Epidermal melanocyte (primary cell): ENCODE results near the gene PPME1.
"Not testable (repeated sequence)": the region's sequence is repeated elsewhere in the genome, so short reads cannot be mapped to it uniquely, and the experiment has no call there.

Experiments
- DNase-seq: peaks from one replicate; pipeline ENCODE4 v3.0.0; 2011; ENCODE audit warnings: low spot score; ENCODE audit not compliant: insufficient read length

The PPME1 gene, protein sequence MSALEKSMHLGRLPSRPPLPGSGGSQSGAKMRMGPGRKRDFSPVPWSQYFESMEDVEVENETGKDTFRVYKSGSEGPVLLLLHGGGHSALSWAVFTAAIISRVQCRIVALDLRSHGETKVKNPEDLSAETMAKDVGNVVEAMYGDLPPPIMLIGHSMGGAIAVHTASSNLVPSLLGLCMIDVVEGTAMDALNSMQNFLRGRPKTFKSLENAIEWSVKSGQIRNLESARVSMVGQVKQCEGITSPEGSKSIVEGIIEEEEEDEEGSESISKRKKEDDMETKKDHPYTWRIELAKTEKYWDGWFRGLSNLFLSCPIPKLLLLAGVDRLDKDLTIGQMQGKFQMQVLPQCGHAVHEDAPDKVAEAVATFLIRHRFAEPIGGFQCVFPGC

DNA sequence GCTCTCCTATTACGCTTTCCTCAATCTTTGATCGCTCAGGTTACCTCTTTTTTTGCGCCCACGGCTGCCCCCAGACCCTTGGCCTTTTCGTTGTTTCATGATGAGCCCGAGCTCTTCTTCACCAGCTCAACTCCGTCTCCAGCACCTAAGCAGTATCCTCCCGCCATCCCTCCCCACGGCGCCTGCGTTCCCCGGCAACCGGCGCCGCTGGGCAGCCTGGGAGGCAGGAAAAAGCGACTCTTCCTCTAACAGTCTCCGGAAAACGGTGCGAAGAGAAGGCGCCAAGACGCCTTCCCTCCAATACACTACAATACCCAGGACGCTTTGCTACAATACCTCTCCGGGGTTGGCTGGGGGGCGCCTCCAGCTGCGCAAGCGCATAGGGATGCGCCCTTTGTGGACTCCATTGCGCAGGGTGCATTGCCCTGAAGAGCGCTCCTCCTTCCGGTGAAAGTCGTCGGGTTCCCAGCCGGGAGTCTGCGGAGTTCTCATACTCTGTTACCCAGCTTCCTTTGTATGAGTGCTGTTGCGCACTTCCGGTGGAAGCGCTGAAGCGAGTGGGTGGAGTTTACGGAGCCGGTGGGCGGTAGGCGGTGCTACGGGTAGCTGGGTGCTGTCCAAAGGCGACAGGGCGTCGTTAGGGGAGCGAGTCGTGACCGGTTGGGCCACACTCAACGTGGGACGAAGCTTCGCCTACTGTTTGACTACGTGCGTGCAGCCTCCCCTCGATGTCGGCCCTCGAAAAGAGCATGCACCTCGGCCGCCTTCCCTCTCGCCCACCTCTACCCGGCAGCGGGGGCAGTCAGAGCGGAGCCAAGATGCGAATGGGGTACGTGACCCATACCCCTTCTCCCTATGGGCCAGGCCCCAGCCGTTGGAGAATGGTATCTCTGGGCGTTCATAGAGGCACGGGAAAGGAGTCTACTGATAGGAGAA is at the start of gene PPME1, which contains the start of gene C2CD3:
PPME1 (plus strand) TSS at position 596 of the 936 bp plus-strand sequence; CDS start at position 729, 133 bp downstream.
C2CD3 (minus strand) TSS at position 309 of the 936 bp plus-strand sequence; CDS start at position 99, 210 bp downstream.
- peak; percentile 88 for DNase-seq

DNA sequence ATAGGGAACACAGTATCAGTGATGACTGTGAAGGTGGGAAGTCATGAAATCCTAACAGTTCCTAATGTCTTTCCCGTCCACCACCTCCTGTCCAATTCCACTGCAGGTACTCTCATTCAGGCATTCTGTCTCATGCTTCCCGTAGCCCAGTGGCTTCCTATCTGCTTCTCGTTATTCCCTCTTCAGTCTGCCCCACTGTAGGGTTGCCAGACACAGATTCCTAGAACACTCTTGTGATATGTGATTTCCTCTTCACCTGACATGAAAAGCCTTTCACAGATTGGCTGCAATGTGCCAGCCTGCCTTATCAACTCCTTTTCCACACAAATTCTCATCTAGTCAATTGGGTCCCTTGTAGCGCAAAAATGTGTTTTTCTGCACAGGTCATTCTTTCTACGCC is 49.3 kb upstream of the PPME1 start:
- no peak for DNase-seq

DNA sequence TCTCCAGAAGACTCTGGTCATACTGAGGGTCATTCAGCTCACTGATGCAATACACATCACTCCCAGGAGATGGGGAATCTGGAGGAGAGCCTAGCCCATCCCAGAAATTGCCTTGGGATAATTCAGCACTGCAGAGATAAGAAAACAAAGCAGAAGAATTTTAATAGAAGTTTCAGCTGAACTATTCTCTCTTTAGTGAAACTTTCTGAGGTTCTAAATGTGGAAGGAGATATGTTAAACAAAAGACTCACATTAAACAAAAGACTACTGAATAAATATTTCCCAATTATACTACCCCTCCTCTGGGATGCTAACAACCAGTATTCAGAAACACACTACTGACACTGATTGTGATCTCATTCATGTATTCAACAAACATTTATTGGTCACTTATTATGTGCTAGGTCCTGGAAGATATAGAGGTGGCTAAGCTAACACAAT is 48.1 kb upstream of the PPME1 start:
- no peak for DNase-seq

DNA sequence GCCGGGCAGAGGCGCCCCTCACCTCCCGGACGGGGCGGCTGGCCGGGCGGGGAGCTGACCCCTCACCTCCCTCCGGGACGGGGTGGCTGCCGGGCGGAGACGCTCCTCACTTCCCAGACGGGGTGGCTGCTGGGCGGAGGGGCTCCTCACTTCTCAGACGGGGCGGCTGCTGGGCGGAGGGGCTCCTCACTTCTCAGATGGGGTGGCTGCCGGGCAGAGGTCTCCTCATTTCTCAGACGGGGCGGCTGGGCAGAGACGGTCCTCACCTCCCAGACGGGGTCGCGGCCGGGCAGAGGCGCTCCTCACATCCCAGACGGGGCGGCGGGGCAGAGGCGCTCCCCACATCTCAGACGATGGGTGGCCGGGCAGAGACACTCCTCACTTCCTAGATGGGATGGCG is 42.0 kb upstream of the PPME1 start:
- DNase-seq: not testable (repeated sequence)

DNA sequence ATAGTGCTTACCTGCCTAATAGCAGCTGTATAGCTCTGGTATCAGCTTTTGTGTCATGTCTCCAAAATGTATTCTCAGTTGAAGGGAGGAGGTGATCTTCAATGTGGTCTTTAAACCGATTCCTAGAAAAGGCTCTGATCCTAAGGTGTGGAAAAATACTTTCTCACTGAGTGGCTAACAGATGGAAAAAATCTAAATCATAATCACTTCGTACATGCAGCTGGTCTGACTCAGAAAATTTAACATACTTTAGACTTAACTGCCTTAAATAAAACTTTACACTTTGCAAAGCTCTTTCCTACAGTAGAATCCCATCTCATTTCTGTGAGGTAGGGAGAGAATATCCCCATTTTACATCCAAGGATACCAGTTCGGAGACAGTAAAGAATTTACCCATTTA is 38.3 kb upstream of the PPME1 start:
- no peak for DNase-seq

DNA sequence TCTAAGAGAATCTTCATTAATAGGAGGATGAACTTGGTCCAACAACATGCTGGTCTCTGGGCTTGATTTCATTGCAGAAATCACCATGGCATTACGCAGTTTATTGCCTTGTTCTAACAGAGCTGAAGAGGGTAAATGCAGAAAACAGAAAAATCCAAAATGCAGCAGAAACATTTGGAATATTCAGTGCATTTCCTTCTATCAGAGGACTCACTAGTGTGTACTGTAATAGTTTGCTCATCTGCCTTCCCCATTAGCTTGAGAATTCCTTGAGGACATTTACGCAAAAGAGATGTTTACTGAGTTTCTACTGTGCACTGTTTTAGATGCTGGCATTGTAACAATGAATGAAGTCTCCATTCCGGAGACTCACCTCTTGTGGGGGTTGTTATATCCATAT is 37.7 kb upstream of the PPME1 start:
- no peak for DNase-seq

DNA sequence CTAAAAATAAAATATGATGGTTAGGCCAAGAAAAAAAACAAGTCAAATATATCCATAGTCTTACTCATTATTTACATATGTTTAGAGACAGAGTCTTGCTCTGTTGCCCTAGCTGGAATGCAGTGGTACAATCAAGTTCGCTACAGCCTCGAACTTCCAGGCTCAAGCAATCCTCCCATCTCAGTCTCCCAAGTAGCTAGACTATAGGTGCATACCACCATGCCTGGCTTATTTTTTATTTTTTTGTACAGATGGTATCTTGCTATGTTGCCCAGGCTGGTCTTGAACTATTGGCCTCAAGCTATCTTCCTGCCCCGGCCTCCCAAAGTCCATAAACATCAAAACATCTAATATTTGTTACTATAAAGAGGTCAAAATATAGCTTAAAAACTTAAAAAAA is 36.4 kb upstream of the PPME1 start:
- DNase-seq: no peak

DNA sequence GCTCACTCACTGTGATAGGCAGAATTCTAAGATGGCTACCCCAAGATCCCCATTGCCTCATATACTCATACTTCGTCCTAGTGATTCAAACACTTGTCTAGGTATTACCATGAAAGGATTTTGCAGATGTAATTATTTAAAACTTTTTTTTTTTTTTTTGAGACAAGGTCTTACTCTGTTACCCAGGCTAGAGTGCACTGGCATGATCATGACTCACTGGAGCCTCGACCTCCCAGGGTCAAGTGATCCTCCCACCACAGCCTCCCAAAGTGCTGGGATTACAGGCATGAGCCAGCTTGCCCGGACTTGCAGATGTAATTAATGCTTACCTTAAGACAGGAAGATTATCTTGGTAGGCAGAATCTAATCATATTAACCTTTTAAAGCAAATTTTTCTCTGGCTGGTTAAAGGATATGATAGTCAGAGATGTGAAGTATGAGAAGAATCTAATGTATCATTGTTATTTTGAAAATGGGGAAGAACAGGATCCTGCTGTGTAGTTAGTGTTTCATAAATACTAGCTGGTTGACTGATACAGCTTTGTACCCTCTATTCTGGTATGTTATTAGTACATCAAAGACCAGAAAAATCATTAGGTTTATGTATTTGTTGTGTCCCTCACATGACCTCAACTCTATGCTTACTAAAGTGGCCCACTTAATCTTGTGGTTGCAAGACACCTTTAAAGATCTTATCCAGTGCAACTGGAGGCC is 35.8 kb upstream of the PPME1 start:
- DNase-seq: no peak

DNA sequence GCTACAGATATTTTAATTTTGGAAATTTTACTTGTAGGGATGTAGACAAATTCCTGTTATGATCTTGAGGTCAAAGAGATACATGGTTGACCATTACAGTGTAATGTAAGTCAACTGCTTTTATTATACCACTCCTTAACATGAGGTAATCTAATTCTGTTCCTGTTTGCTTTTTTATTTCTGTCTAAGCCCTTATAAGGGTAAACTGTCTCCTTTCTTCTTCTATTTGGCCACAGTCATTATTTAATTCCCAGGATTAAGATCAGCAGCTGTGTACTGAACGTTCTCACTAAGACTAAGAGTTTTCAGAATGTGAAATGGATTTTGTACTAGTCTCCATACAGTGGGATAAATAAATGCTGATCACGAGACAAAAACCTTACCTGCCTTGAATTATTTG is 33.1 kb upstream of the PPME1 start:
- no peak for DNase-seq

DNA sequence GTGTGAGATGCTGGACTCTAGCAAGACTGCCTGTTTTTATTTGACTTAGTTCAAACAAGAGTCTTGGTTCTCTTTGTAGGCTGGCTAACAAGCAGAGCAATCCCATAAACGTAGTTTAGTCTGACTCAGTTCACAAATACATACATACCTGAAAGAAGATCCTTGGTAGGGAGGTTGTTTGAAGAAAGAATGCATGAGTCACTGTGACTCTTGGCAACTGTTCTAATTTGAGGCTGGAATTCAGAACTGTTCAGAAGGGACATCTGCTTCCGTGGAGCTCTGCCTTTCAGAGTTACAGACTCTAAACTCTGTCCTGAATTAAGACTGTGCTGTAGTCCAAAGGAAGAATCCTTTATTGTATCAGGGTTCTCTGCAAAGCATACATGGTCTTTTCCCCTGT is 32.5 kb upstream of the PPME1 start:
- peak; percentile 33 for DNase-seq

DNA sequence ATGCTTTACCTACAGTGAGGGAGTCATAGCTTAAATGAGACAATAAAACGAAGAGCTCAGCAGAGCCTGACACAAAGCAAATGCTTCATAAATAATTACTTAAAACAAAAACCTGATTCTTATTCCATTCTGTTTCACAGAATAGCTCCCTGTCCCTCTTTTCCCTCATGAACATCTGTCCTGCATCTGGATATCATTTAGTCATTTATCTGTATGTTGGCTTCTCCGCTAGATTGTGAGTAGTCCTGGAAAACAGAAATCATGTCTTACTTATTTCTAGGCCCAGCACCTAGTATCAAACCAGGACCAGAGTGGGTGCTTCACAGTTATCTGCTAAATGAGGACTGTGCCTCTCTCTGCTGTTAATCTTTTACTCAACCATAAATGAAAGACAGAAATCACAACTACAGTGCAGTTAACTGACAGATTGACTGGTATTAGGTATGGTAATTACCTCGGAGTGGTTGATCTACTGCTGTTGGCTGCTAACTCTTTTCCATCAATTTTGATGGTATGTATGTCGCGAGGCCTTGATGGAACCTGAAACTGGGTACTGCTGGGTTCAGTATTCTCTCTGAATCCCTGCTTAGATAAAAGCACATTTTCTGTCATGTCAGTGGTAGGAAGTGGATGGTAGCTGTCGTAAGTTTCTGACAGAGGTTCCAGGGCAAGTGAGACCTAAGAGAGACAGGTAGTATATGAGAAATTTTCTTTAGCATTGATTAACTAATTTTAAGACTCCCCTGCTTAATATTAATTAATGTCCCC is 31.8 kb upstream of the PPME1 start:
- DNase-seq: no peak

DNA sequence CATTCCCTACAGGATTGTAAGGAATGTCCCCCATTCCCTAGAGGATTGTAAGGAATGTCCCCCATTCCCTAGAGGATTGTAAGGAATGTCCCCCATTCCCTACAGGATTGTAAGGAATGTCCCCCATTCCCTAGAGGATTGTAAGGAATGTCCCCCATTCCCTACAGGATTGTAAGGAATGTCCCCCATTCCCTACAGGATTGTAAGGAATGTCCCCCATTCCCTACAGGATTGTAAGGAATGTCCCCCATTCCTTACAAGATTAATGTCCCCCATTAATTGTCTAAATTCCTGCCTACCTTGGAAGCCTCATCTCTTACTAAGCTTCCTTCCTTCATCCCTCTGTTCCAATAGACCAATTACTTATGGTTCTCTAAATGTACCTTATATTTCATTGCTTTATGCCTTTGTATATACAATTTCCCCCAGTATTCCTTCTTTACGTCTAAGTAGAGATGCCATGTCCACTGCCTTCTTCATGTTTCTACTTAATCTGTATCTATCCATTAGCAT is 31.1 kb upstream of the PPME1 start:
- not testable (repeated sequence) for DNase-seq

DNA sequence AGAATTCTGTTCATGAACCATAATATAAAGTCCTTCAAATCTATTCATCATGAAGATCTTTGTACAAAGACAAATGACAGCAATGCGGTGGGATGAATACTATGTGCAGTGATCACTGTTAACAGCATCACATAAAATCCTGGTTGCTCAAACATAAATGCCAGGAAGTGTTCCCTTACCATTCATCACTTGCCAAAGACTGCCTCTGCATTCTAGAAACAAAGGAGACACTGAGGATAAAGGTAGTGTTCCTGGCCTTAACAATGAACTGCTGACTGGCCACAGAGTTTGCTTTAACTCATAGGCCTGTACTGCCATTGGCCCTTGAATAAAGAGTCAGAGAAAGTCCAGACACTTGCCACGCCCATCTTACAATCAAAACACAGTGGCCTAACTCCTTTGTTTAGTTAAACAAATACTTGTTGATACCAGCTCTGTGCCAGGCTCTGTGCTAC is 29.8 kb upstream of the PPME1 start:
- DNase-seq: no peak

DNA sequence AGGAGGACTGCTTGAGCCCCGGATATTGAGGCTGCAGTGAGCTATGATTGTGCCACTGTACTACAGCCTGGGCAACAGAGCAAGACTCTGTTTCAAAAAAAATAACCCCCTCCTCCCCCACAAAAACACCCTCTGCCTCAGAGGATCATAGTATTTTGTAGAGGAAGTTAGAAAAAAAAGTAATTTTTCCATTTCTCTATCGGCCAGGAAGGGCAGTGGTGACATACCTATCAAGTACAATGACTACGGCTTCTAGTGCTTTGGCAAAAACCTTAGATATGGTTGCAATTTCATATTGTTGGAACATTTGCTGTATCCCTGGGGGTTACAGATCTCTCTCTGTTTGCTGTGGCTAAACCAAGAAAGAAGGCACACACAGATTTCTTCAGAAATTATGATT is 29.2 kb upstream of the PPME1 start:
- no peak for DNase-seq

DNA sequence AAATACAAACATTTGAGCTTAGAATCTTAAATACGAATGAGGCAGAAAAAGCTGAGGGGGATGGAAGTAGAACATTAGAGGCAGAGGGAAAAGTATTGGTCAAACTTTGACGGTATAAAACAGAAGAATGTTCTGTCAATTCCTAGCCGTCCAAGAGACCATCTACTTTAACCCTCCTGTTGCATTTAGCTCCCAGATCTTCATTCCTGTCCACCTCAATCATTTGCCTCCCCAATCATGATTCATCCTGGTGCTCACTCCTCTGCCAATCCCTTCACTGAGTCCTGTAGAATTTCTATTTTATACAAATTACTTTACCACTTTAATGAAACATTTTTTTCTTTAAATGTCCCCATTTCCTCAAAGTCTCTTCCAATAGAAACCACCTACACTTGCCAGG is 28.5 kb upstream of the PPME1 start:
- DNase-seq: no peak

DNA sequence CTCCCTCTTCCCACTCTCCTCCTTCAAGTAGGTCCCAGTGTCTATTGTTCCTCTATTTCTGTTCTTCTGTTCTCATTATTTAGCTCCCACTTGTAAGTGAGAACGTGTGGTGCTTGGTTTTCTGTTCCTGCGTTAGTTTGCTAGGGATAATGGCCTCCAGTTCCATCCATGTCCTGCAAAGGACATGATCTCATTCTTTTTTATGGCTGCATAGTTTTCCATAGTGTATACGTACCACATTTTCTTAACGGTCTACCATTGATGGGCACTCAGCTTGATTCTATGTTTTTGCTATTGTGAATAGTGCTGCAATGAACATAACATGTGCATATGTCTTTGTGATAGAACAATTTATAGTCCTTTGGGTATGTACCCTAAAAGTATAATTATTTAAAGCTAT is 26.5 kb upstream of the PPME1 start:
- no peak for DNase-seq

DNA sequence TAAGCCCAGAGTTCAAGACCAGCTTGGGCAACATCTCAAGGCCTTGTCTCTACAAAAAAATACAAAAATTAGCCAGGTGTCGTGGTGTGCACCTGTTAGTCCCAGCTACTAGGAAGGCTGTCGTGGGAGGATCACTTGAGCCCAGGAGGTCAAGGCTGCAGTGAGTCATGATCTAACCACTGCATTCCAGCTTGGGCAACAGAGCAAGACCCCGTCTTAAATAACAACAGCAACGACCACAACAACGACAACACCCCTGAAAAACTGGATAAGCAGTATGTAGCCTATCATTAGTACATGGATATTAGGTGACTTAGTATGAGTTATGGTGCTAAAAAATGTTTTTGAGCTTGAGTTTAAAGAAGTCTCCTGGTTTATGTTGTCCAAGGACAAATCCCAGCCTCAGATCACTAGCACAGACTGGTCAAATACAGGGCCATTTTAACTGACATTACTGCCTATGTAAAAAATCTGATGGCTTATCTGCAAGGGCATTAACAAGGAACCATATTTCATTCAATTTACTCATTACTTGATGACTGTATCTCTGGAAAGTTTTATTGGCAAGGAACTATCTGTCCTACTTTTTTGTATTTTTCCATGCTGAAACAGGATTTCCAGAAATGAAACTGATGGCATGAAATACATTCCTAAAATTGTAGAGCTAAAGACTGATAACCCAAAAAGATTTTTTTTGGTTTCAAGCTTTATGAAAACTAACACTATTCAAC is 23.7 kb upstream of the PPME1 start:
- DNase-seq: no peak

DNA sequence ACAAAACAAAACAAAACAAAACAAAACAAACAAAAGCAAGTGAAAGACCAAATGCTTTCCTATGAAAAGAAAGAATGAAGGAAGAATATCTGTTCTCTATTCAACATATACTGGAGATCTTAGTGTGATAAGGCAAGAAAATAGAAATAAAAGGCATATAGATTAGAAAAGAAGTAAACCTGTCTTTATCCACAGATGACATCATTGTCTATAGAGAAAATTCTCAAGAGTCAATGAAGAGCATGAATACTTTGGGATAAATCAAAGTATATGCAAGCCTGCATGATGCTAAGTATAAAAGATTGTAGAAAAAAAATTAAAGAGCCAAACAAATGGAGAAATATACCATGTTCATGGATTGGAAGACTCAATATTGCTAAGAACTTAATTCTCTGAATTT is 17.9 kb upstream of the PPME1 start:
- no peak for DNase-seq

DNA sequence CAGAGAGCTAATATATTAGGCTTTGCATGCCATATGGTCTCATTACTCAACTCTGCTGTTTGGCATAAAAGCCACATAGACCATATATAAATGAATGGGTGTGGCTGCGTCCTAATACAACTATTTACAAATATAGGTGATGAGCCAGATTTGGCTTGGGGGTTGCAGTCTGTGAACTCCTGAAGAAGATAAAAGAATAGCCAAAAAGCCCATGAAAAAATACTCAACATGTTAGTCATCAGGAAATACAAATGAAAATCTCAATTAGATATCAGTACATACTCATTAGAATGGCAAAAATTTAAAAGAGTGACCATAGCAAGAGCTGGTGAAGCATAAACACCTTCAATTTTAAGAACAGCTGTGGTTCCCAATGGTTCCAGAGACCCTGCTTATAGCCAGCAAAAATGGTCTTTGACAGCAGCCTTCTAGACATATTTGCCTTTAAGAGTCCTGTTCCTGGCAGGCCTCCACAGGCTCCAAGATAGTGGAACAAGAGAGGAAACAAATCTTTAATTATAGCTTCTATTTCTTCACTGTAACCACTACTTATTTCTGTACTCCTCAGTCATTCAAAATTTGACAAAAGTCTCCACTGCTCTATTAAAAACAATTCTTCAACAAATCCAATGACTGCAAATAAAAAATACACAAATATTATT is 16.3 kb upstream of the PPME1 start:
- DNase-seq: no peak
